ENCODE measurements around the gene TNPO3. TPM values are rescaled to one million over a fixed set of nuclear protein-coding genes. Genes with fewer than 3 reads are reported as not detected.

The TNPO3 gene
- total RNA-seq, 2 donors from 2014 or later, result 15.8 to 23.9 TPM

DNA sequence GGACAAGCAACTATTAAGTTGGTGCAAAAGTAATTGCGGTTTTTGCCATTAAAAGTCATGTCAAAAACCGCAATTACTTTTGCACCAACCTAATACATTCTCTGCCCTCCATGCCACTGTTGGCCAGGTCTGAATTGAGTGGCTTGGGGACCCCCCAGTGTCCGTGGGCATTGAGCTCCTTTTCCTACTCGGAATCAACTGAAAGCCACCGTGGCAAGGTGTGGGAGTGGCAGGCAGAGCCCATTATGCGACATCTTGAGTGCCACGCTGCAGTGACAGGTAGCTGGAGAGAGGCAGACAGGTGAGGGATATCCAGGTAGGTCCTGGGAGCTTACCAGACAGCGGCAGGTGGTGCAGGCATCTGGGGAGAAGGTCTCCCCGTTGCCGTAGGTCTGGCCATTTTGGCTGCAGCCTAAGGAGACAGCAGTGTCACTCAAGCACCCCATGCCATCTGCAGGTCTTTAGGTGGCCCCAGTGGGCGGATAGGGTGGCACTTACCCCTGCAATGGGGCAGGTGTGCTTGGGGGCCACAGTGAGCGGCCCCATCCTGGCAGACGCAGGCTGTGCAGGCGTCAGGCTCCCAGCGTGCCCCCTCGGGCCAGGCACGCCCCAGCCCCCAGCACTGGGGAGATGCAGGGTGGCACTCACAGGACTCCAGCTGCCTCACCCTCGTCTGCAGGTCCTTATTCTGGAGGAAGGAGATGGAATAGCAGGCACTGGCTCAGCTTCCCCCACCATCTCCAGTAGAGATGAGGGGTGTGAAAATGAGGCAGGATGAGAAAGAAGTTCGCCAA lies 147.9 kb downstream of the TNPO3 start:
- no peak for DNase-seq
- Histone ChIP-seq H3K4me3 (no peak overlapping the region), H3K27ac (no peak overlapping the region), H3K27me3 (no peaks in the 10 kb centered on the region), H3K36me3 (replicated peaks in 1 of 2; ENCODE audit: insufficient read depth in 1 of 2, low read depth in 2 of 2) (no peaks in the 10 kb centered on the region), H3K9me3 (no peaks in the 10 kb centered on the region), H3K4me1 (peaks cover 10% of the 10 kb centered on the region)
- no peak for TF ChIP-seq POLR2A (IDR thresholded peaks at IDR 0.05)
- TF ChIP-seq, protein P1, sequence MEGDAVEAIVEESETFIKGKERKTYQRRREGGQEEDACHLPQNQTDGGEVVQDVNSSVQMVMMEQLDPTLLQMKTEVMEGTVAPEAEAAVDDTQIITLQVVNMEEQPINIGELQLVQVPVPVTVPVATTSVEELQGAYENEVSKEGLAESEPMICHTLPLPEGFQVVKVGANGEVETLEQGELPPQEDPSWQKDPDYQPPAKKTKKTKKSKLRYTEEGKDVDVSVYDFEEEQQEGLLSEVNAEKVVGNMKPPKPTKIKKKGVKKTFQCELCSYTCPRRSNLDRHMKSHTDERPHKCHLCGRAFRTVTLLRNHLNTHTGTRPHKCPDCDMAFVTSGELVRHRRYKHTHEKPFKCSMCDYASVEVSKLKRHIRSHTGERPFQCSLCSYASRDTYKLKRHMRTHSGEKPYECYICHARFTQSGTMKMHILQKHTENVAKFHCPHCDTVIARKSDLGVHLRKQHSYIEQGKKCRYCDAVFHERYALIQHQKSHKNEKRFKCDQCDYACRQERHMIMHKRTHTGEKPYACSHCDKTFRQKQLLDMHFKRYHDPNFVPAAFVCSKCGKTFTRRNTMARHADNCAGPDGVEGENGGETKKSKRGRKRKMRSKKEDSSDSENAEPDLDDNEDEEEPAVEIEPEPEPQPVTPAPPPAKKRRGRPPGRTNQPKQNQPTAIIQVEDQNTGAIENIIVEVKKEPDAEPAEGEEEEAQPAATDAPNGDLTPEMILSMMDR (IDR thresholded peaks at IDR 0.05), result no peak
- no peak for ATAC-seq
- 59 to 70% methylated on average over 12 to 19 of the region's 19 CpGs for WGBS, 2 donors
- intact Hi-C loops (cut with DNase I), result loop anchor here (5.0 kb wide), 1 partner anchor 185 kb away; no protein-coding TSS in a partner anchor

DNA sequence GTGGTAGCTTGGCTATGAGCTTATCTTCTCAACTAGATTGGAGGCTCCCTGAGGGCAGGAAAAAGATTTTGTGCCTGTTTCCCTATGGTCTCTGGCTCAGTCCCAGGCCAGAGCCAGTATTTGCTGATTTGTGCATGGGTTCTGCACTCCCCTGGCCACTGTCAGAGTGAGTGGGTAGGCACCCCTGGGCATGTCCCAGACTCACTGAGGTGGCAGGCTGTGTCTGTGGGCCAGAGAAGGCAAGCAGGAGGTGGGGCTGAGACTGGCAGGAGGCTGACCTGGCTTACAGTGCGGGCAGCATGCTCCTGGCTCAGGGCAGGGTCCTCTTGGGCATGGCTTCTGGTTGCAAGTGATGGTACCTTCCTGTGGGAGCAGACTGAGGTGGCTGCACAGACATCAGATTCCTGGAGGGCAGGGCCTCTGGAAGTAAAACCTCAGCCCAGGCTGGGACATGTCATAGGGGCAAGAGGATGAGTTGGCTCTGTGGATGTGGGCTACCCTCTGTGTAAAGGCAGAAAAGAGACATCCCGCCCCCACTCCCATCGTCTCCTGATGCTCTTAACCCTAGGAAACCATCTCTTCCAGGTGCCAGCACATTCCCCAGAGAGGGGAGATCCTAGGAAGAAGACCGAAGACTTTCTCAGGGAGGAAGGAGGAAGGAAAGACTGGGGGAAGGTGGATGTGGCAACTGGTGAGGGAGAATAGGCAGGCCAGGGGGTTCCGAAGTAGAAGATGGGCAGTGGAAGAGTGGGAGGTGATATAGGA lies 148.7 kb downstream of the TNPO3 start:
- Histone ChIP-seq H3K27me3 (no peaks in the 10 kb centered on the region), H3K27ac (no peak overlapping the region), H3K4me1 (peaks cover 10% of the 10 kb centered on the region), H3K9me3 (no peaks in the 10 kb centered on the region), H3K4me3 (no peak overlapping the region), H3K36me3 (replicated peaks in 1 of 2; ENCODE audit: insufficient read depth in 1 of 2, low read depth in 2 of 2) (no peaks in the 10 kb centered on the region)
- 56 to 62% methylated on average over 4 to 5 of the region's 5 CpGs for WGBS, 2 donors
- no peak for TF ChIP-seq POLR2A (IDR thresholded peaks at IDR 0.05)
- TF ChIP-seq, protein P1 (IDR thresholded peaks at IDR 0.05), result no peak
- DNase-seq, result no peak
- ATAC-seq, result no peak
- intact Hi-C loops (cut with DNase I), result loop anchor here (5.0 kb wide), 1 partner anchor 186 kb away; no protein-coding TSS in a partner anchor

DNA sequence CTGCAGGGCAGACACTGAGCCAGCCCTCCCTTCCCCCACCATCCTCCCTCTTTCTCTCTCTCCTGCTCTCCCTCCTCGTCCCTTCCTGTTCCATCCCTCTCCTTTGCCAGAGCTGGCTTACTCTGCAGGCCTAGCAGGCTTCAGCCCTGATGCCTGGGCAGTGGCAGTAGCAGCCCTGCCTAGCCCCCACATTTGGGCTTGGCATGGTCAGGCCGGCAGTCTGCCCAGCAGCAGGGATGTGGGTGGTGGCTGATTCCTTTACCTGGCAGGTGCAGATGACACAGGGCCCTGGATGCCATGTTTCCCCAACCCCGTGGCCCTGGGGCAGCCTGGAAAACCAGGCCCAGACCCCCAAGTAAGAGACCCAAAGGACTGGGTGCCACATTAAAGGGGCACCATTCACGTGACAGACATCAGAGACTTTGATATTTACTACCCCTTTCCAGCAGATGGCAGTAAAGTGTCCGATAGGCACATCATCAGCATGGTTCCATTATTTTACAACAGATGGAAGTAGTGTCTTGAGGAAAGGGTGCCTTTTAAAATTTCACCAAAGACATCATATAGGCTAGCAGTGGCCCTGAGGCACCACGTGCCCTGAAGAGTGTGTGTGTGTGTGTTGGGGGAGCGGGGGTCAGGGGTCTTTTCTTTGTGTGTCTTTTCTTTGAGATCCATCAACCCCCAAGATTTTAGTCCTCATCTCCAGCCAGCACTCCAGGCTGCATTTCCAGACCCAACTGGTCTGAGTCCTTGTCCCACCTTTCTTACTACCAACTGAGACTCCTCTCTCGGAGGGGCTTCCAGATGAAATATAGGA lies 150.3 kb downstream of the TNPO3 start:
- Histone ChIP-seq H3K27me3 (no peaks in the 10 kb centered on the region), H3K4me3 (no peak overlapping the region), H3K9me3 (peaks cover 0 to 2% (median 0%) of the 10 kb centered on the region in 3 donors), H3K27ac (no peak overlapping the region), H3K4me1 (no peaks in the 10 kb centered on the region), H3K36me3 (replicated peaks in 1 of 2; ENCODE audit: insufficient read depth in 1 of 2, low read depth in 2 of 2) (no peaks in the 10 kb centered on the region)
- WGBS, 2 donors, result 29 to 40% methylated on average over 7 to 8 of the region's 8 CpGs
- DNase-seq (peak in 1 of 4 donors; percentile 42), ATAC-seq (peak; percentile 62)
- intact Hi-C loops (cut with DNase I), result loop anchor here (5.0 kb wide), 1 partner anchor 188 kb away; no protein-coding TSS in a partner anchor
- TF ChIP-seq POLR2A (IDR thresholded peaks at IDR 0.05), result no peak
- TF ChIP-seq, protein P1 (IDR thresholded peaks at IDR 0.05), result peak; percentile 33 to 67 (median 59)

Small RNA genes lying within 50 kb of the gene (small RNA-seq; reads per million reads assigned to genes)
- not detected for gene RN7SL306P

Other genes with a start within 250 kb of the TNPO3 start
- gene FLNC, start 224.7 kb downstream of the TNPO3 start, total RNA-seq, result 1 to 10 TPM; 1.8 to 4.0 TPM
- gene ATP6V1F, start 192.3 kb downstream of the TNPO3 start, total RNA-seq, result 10 to 100 TPM; 36.3 to 45.8 TPM
- gene KCP, start 144.4 kb downstream of the TNPO3 start, total RNA-seq, result under 1 TPM in 1 of 2 donors, not detected in 1; 0.33 TPM
- gene IRF5, start 117.2 kb downstream of the TNPO3 start, total RNA-seq, result 10 to 100 TPM in 1 of 2 donors, 1 to 10 TPM in 1; 4.9 to 15.3 TPM
- gene TSPAN33, start 89.6 kb upstream of the TNPO3 start, total RNA-seq, result 10 to 100 TPM; 12.5 to 17.1 TPM
- 10 to 100 TPM in 1 of 2 donors, 1 to 10 TPM in 1; 6.5 to 12.2 TPM for gene SMO, start 133.5 kb upstream of the TNPO3 start, total RNA-seq
- gene AHCYL2, start 169.9 kb upstream of the TNPO3 start, total RNA-seq, result 10 to 100 TPM in 1 of 2 donors, 1 to 10 TPM in 1; 9.3 to 51.4 TPM